ENCODE results near the gene FARS2. TPM values are rescaled to one million over a fixed set of nuclear protein-coding genes. Genes with fewer than 3 reads are reported as not detected.

The FARS2 gene
- total RNA-seq, 1 experiment from 2014 or later, result 13.8 TPM

DNA sequence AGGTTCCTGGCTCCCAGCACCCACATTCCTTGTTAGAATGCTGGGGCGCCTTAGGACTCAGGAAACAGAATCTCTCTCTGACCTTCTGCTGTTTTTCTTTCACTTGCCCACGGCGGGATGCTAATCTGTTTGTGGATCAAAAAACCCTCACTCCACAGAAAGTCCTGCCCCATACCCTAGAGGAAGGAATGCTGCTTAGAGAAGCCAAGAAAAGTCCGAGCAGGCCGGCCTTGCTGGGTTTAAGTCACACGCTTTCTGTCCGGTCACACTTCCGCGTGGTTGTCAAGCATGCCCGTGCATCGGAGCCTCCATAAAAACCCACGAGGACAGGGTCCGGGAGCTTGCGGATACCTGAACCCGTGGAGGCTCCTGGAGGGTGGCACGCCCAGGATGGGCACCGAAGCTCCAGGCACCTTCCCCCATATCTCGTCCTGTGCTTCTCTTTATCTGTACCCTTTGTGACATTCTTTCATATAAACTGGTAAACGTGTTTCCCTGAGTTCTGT is 522.3 kb downstream of the FARS2 start (continued):
- TF ChIP-seq, protein P1, sequence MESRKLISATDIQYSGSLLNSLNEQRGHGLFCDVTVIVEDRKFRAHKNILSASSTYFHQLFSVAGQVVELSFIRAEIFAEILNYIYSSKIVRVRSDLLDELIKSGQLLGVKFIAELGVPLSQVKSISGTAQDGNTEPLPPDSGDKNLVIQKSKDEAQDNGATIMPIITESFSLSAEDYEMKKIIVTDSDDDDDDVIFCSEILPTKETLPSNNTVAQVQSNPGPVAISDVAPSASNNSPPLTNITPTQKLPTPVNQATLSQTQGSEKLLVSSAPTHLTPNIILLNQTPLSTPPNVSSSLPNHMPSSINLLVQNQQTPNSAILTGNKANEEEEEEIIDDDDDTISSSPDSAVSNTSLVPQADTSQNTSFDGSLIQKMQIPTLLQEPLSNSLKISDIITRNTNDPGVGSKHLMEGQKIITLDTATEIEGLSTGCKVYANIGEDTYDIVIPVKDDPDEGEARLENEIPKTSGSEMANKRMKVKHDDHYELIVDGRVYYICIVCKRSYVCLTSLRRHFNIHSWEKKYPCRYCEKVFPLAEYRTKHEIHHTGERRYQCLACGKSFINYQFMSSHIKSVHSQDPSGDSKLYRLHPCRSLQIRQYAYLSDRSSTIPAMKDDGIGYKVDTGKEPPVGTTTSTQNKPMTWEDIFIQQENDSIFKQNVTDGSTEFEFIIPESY (IDR thresholded peaks at IDR 0.05; ENCODE audit: extremely low read depth, insufficient replicate concordance, low read length), result no peak
- TF ChIP-seq CBX3 (IDR thresholded peaks at IDR 0.05; ENCODE audit: low read depth) (no peak), RAD21 (IDR thresholded peaks at IDR 0.05; ENCODE audit: low read depth) (no peak), EZH2 (IDR thresholded peaks at IDR 0.05) (no peak), ELF1 (IDR thresholded peaks at IDR 0.05; ENCODE audit: borderline replicate concordance, low read depth) (no peak)

DNA sequence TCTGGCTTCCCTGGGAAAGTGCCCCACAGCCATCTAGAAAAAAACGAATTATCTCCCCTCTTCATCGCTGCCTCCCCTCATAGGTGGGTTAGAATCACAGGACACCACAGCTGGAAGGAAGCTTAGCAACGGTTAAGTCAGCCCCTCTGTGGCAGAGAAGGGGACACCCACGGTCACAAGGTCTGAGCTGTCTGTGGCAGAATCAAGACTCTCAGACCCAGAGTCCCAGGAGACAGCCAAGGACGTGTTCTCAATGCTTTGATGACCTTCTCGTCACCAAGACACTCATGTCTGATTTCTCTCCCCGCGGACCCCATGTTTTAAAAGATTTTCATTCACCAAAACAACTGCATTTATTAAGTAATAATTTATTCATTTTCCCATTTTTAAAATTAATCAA is 523.9 kb downstream of the FARS2 start:
- no peak overlapping the region for H3K27ac ChIP-seq (ENCODE audit: low read depth, low read length)
- H4K20me1 ChIP-seq (ENCODE audit: insufficient read depth), result no peaks in the 10 kb centered on the region
- ChIA-PET CTCF (no interaction called here), POLR2A (no interaction called here), RAD21 (ENCODE audit: low non-redundant PET in 1 of 2, low total read pairs in 2 of 2, uncharacterized antibody in 2 of 2, unreplicated experiment in 2 of 2) (no interaction called here)
- H2AFZ ChIP-seq (ENCODE audit: low read depth, low read length, poor library complexity, severe bottlenecking), result no peak overlapping the region
- H3K4me2 ChIP-seq (ENCODE audit: low read length), result no peak overlapping the region
- BruUV-seq (replicated peaks), result no TSS peak
- H3K9me3 ChIP-seq (ENCODE audit: control insufficient read depth in 1 of 2, insufficient read depth in 1 of 2, low read depth in 1 of 2, low read length in 2 of 2), result no peaks in the 10 kb centered on the region
- H3K9ac ChIP-seq (ENCODE audit: low read length), result no peak overlapping the region
- intact Hi-C loops (cut with micrococcal nuclease), result no loop called here
- ATAC-seq (no peak), DNase-seq (ENCODE audit: low read depth, low spot score) (no peak)
- TF ChIP-seq EGR1 (IDR thresholded peaks at IDR 0.05; ENCODE audit: low read depth) (no peak), CBX3 (IDR thresholded peaks at IDR 0.05; ENCODE audit: low read depth) (no peak), YY1 (IDR thresholded peaks at IDR 0.05; ENCODE audit: extremely low read depth, insufficient replicate concordance, low read depth, low read length) (no peak), FOSL1 (IDR thresholded peaks at IDR 0.05; ENCODE audit: low read depth) (no peak), POLR2A (IDR thresholded peaks at IDR 0.05; ENCODE audit: borderline replicate concordance, extremely low read depth, insufficient read depth, insufficient read length) (no peak)
- TF ChIP-seq, protein P2, sequence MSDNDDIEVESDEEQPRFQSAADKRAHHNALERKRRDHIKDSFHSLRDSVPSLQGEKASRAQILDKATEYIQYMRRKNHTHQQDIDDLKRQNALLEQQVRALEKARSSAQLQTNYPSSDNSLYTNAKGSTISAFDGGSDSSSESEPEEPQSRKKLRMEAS (IDR thresholded peaks at IDR 0.05), result no peak
- TF ChIP-seq, protein P1 (IDR thresholded peaks at IDR 0.05; ENCODE audit: extremely low read depth, insufficient replicate concordance, low read length), result no peak
- no peaks in the 10 kb centered on the region for H3K36me3 ChIP-seq (ENCODE audit: control insufficient read depth in 1 of 2, insufficient read depth in 2 of 2, low read length in 2 of 2)
- H3K79me2 ChIP-seq (ENCODE audit: insufficient read depth, low read length), result no peaks in the 10 kb centered on the region
- no peak overlapping the region for H3K4me3 ChIP-seq (replicated peaks in 1 of 2; ENCODE audit: low read depth in 1 of 2, low read length in 2 of 2)
- H3K4me1 ChIP-seq (ENCODE audit: control insufficient read depth in 1 of 2, insufficient read depth in 2 of 2, low read length in 2 of 2), result no peaks in the 10 kb centered on the region
- no peaks in the 10 kb centered on the region for H3K9me2 ChIP-seq (ENCODE audit: insufficient read depth)
- H3K27me3 ChIP-seq (ENCODE audit: insufficient read depth, low read length), result no peaks in the 10 kb centered on the region

Data from HCT116 (cell line).